AG09319 (cell line): ENCODE results near the gene CUEDC1.
"Not testable (repeated sequence)": the region's sequence is repeated elsewhere in the genome, so short reads cannot be mapped to it uniquely, and the experiment has no call there.

Experiments used
- DNase-seq: peaks from one replicate; pipeline ENCODE4 v3.0.0-alpha.2; 2010; ENCODE audit warnings: low read depth; ENCODE audit errors: extremely low read depth
- TF ChIP-seq, protein P1 (sequence below): IDR thresholded peaks from 2 replicates; pipeline ENCODE4 v1.5.1; 2011; ENCODE audit warnings: low read depth, mild to moderate bottlenecking, inconsistent platforms, low read length, moderate library complexity

CUEDC1 gene

DNA sequence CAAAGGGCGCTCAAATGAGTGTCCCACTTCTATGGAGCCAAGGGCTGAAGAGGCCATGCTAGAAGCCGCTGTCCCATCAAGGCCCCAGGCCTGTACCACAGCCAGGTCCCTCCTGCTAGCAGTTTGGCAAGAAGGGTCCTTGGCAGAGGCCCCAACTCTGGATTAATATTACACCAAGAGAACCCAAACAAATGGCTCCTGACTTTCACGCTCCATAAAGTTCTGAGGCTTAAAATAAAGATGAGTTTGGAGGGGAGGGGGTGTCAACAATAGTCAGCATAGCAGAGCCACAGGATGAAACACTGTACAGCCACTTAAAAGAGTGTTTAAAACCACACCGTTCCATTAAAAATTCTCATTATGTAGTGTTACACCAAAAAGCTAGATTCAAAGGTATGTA is 30.5 kb downstream of the CUEDC1 start:
- DNase-seq: no peak
- TF ChIP-seq, protein P1, sequence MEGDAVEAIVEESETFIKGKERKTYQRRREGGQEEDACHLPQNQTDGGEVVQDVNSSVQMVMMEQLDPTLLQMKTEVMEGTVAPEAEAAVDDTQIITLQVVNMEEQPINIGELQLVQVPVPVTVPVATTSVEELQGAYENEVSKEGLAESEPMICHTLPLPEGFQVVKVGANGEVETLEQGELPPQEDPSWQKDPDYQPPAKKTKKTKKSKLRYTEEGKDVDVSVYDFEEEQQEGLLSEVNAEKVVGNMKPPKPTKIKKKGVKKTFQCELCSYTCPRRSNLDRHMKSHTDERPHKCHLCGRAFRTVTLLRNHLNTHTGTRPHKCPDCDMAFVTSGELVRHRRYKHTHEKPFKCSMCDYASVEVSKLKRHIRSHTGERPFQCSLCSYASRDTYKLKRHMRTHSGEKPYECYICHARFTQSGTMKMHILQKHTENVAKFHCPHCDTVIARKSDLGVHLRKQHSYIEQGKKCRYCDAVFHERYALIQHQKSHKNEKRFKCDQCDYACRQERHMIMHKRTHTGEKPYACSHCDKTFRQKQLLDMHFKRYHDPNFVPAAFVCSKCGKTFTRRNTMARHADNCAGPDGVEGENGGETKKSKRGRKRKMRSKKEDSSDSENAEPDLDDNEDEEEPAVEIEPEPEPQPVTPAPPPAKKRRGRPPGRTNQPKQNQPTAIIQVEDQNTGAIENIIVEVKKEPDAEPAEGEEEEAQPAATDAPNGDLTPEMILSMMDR: no peak

DNA sequence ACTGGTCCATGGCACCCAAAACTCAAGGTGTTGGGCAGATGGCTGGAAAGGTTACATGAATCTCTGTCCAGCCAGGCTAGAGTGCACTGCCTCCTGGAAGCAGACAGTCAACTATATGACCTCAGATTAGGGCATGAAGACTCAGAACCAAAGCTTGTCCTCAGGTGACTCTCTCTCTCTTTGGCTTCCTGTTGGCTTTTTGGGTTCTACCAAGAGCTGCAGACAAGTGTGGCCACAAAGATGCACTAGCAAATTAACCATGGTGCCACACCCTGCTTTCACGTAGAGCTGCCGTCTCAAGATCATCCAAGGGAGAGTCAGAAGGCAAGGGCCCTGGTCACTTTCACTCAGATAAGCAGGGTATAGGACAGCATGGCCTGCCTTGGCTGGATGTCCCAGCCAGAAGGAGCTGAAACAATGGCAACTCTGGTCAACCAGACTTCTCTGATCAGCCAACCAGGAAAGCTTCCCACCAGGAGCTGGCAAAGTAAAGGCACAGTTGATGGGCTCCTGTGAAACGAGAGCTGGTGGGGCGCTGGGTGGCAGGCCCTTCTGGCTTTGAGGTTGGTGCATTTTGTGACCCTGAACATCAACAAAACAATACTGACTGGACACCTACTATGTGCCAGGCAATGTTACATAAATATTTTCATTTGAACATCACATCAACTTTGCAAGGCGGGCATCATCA is 31.9 kb downstream of the CUEDC1 start:
- DNase-seq: no peak
- TF ChIP-seq, protein P1: no peak

DNA sequence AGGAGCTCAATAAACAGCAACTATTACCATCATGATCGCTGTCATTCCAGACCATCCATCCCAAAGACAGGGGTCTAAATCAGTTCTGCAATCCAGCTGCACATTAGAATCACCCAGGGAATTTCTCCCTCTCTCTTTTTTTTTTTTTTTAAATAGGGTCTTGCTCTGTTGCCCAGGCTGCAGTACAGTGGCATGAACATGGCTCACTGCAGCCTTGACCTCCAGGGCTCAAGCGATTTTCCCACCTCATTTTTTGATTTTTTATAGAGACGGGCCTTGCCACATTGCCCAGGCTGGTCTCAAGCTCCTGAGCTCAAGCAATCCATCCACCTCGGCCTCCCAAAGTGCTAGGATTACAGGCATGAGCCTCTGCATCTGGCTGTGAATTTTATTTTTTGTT is 32.5 kb downstream of the CUEDC1 start:
- not testable (repeated sequence) for DNase-seq

DNA sequence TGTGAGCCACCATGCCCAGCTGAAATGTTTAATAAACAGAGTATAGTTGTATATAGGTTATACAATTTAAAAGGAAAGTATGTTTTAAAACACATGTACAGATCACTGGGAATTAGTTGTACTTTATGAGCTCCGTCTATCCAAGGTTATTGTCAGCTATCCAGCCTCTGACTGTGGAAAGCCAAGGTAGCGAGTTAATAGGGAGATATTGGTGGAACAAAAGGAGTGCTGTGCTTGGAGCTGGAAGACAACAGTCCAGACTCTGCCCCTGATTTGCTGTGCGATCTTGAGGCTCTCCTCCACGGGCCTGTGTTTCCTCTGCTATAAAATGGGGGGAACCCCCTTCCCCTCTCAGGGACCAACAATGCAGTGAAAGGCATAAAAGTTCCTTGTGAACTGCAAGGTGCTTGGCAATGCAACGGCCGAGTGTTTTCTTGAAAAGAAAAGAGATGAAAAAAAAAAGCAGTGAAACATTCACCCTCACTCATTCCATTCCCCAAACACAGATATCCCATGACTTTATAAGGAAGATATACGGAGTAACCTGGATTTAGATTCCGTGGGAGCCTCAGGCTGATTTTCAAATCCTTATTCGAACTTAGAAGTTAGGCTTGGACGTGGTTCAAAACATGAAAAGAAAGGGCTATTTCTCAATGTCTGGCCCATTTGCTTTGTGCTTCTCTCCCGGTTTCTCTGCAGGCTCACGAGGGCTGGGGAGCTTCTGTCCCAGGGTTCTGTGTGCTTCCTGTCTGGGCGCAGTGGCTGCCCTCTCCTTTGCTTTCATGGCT is 34.1 kb downstream of the CUEDC1 start:
- TF ChIP-seq, protein P1: no peak
- no peak for DNase-seq

DNA sequence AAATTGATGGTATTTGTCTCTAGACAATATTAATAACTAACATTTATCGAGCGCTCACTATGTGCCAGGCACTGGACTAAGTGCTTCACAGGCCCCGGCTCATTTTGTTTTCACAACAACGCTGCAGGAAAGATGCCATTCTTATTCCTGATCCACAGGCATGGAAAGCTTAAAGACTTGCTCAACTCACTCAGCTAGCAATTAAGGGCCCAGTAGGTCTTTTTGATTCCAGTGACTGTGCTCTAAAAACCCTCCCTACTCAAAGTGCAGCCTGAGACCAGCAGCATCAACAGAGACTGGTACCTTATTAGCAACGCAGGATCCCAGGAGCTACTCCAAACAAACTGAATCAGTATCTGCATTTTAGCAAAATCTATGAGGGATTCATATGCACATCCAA is 35.3 kb downstream of the CUEDC1 start:
- DNase-seq: no peak
- TF ChIP-seq, protein P1: no peak

DNA sequence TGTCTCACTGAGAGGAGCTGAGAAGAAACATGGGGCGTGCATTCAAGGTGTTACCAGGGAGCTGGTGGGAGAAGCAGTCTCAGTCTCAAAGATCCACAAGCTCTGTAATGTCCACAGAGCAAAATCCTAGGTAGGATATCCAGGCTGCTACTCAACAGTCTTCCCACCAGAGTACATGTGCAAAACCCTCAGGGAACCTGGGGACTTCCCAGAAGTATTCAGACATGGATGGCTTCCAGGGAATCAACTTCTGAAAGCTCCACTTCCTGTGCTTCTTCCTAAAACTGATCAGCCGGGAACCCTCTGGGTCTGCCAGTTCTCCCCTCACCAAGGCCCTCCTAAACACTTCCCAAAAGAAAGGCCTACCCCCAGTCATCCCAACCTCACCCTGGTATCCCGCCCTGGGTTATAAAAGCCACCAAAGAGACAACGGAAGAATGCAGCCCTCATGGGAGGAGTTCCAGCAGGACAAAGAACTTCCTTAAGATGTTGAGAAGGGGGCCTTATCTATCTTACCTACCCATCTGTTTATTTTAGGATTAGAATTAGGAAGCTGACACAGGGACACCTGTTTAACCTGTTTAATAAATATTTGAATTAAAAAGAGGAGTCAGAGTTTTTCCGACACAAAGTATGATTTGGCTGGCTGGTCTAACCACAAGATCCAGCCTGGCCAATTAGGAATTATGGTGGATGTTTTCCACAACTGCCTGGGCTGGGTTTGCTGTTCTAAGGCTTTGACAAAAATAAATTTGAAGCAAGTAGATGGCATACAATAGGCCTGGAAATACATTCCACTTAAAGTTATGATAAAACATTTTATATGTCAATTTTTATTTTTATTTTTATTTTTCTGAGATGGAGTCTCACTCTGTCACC is 37.0 kb downstream of the CUEDC1 start:
- TF ChIP-seq, protein P1: no peak
- DNase-seq: no peak

DNA sequence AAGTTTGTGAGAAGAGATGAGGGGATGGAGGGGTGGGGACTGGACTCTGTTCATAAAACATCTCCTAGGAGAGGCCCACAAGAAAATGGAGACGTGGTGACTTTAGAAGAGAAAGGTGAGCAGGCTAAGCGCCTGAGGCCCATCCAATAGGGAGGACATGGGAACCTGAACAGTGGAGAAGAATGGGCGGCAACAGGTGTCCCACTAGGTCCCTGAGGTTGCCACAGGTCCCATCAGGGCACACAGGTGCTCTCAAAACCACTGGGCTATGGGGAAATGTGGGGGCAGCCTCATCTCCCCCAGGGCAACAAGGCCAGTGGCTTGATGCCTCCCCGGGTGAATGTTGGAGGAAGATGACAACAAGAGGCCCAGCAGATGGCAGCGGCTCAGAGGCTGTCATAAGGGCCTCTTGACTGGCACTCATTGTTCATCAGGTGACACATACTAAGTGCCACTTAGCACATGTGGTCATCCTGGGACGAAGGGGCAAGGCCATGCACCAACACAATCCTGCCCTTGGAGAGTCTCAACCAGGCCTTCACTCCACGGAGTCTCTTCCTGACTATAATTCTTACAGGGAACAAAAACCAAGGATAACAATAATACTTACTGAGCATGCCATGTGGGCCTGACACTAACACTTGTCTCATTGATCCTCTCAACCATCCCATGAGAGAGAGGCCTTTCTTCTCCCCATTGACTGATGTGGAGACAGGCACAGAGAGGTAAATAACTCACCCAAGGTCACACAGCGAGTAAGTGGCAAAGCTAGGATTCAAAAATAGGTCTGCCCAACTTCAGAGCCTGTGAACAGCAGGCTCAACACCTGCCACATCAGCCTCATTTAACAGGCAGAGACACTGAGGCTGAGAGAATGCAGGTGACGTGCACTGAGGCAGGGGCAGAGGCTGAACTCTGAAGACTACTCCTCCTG is 38.0 kb downstream of the CUEDC1 start:
- TF ChIP-seq, protein P1: no peak
- no peak for DNase-seq
